Astrocyte of the cerebellum (primary cell): ENCODE results near the gene TBC1D8.

Experiments
- DNase-seq: peaks from one replicate; pipeline ENCODE4 v3.0.0-alpha.2; 2011; ENCODE audit warnings: low read depth
- H3K4me3 ChIP-seq: 2 replicates; pipeline ENCODE4 v1.5.1; 2011; ENCODE audit warnings: mild to moderate bottlenecking, low read depth, low read length, moderate library complexity
- CTCF ChIP-seq: IDR thresholded peaks from 2 replicates; pipeline ENCODE4 v1.5.1; 2012; ENCODE audit warnings: low read length, low read depth, moderate library complexity, mild to moderate bottlenecking; ENCODE audit errors: missing control alignments
- in situ Hi-C: cut with HindIII; loops from 2 replicates; pipeline ENCODE4 v1.10.0; 2017; ENCODE audit warnings: low sequenced_read_pairs

The TBC1D8 gene

DNA sequence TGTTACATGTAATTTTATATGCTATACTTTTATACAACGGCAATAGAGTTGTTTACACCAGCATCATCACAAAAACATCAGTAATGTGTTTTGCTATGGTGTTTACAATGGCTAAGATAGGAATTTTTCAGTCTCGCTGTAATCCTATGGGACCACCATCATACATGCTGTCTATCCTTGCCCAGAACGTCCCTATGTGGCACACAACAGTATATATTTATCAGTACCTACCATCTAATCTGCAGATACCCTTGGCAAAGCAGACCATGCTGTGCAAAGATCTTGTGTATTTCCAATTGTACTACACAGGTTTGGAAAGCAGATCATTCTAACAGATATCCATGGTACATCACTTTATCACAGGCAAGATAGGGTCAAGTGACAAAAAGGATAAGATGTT lies 133.8 kb downstream of the TBC1D8 start:
- DNase-seq, result no peak
- TF ChIP-seq CTCF, result no peak
- in situ Hi-C loops, result no loop called here
- H3K4me3 ChIP-seq, result no peak overlapping the region

DNA sequence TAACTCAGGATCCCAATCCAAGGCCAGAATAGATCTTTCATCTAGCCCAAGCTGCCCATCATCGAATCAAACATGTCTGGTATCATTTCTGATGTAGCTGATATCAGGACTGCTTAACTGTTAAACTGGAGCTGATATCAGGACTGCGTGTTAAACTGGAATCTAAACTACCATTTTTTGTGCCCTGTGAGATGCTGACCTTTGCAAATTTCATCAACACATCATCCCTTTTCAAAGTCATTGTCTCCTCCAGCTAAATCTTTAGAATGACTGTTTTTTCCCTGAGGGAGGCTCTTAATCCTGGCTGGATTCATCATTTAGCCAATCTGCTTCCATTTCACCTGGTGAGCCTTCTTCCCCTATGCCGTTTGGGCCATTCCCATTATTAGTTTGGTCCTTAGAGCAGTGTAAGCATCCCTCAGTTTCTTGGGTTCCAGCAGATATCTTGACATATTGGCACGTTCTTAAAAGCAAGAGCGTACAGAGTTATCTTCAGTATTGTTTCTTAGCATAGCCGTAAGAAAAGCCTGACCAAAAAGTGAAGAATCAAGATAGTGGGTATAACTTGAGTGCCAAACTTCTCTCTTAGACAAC lies 136.8 kb downstream of the TBC1D8 start:
- TF ChIP-seq CTCF, result no peak
- in situ Hi-C loops, result loop anchor here (5.0 kb wide), 1 partner anchor 188 kb away; no protein-coding TSS in a partner anchor
- no peak for DNase-seq
- no peak overlapping the region for H3K4me3 ChIP-seq

DNA sequence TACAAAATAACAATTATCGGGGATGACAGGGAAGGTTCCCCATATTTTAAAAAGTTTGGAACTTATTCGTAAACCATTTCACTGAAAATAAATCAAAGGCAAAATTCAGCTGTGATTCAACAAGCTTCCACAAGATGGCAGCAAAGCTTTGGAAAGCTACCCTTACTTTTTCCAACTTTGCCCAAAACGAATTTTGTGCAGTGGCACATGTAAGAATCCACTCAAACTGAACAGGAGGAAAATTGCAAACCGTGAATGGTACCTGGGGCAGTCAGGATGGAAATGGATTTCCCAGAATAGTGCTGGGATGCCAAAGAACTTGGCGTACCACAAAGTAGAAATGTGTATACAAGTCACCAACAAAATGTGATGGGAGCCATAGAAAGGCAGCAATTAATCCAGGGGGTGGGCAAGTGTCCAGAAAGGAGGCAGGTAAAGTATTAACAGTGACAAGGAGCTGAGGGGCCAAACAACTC lies 138.4 kb downstream of the TBC1D8 start:
- no peak overlapping the region for H3K4me3 ChIP-seq
- in situ Hi-C loops, result loop anchor here (5.0 kb wide), 1 partner anchor 190 kb away; no protein-coding TSS in a partner anchor
- TF ChIP-seq CTCF, result peak; percentile 72
- peak; percentile 16 for DNase-seq

- in situ Hi-C loops, result loop anchor here (5.0 kb wide), 1 partner anchor 190 kb away; no protein-coding TSS in a partner anchor
- no peak for DNase-seq
- TF ChIP-seq CTCF, result no peak
- H3K4me3 ChIP-seq, result no peak overlapping the region
Observed at GRCh38 chr2:101012054-101012705, 139.0 kb downstream of the TBC1D8 start.

- no peak overlapping the region for H3K4me3 ChIP-seq
- DNase-seq, result no peak
- in situ Hi-C loops, result loop anchor here (5.0 kb wide), 1 partner anchor 191 kb away; no protein-coding TSS in a partner anchor
- no peak for TF ChIP-seq CTCF
Observed at GRCh38 chr2:101011152-101011551, 140.0 kb downstream of the TBC1D8 start.

- DNase-seq, result no peak
- no peak overlapping the region for H3K4me3 ChIP-seq
- in situ Hi-C loops, result no loop called here
- TF ChIP-seq CTCF, result no peak
Observed at GRCh38 chr2:101007415-101008345, 143.5 kb downstream of the TBC1D8 start.
